GM21723 (cell line): ENCODE data around the gene RPS6KA2.

ENCODE experiments used
- ATAC-seq: cut with Tn5 transposase; IDR thresholded peaks from one replicate; pipeline ENCODE4 v1.9.1; 2021; ENCODE audit warnings: mild to moderate bottlenecking, moderate library complexity; ENCODE audit not compliant: unreplicated experiment

RPS6KA2 gene

DNA sequence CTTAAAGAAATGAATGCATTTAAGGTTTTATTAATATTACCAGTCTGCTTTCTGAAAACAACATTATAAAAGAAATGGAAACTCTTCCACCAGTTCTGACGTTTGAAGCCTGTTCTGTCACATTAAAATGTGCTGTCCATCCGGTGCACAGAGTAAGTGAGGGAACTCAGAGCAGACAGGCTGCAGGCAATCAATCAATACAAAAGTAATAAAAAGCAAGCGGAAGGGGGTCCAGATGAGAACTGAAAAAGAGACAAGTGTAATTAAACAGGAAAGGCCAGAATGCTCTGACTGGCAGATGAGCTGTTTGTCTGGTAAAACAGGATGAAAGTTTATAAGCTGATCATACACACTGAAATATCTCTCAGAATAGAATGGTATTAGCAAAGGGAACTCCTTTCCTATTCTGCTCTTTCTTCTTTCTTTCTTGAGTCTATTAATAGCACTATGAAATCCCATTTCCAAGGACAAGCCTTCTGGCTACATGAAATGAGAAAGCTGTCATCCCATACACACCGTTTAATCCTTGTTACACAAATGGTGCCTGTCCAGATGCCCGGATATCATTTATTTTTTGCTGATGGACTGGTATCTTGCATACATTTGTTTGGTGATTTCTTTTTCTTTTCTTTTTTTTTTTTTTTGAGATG is 134.8 kb downstream of the RPS6KA2 start:
- ATAC-seq = no peak

DNA sequence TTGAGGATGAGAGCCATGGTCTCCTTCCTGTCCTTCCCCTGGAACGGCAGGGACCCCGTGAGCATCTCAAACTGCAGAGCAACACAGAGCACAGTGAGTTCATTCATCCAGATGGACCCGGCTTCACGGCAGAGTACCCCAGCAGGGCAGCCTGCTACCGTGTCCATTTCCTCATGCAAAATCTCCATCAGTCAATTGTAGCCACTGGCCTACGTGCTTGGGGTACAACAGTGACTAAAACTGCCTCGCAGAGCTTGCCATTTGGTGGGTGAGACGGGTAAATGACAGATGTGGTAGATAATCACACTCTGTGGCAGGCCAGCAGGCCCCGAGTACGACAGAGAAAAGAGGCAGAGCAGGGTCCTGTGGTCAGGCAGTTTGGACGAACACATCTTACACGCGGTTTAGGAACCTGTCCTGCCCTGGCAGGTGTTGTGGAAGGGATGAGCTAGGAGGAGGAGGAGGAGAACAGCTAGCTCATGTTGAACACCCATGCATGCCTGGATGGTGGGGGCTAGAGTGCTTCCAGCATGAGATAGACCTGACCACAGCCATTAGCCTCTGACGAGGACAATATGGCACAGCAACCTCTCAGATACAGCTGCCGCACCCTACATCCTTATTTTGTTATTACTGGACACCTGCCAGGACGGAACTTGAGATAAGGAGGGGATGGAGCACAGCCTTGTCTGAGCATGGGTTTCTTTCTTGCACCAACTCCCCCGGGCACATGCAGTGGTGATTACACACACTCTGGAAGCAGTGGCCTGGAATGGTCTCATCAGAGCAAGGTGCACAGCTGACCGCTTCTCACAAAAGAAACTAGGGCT is 136.2 kb downstream of the RPS6KA2 start:
- no peak for ATAC-seq

DNA sequence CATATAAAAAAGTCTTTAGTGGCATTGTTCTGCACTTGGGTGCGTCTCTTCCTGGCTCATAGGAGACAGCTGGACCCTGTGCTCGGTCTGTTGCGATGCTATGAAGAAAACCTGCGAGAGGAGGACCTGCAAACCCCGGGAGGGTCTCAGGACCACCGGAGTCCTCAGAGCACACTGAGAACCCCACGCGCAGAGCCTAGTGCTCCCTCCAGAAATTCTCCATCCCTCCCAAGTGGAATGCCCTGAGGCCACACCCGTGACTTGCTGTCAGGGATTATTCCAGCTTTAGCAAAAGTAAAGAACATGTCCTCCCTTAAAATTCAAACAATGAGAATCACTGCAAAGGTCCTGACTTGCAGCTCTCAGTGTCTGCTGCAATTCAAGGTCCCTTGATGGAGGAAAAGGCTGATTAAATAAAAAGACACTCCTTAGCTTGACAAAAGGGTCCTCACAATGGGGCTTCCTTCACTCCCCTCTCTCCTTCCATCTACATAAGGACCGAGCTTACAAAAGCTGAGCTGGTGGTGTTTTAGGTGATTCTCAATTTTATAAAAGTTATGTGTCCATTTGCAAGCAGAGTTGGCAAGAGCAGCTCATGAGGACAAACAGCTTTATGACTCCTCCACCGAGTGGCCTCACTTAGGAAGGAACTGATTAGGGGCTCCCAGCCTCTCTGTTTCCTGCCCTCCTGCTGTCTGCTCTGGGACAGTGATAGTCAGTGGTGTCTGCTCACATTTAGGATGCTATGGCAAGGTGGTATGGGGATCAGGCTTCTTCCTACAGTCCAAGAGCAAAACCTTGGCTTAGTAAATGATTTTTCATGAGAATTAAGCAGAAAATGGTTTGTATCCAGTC is 137.5 kb downstream of the RPS6KA2 start:
- no peak for ATAC-seq

DNA sequence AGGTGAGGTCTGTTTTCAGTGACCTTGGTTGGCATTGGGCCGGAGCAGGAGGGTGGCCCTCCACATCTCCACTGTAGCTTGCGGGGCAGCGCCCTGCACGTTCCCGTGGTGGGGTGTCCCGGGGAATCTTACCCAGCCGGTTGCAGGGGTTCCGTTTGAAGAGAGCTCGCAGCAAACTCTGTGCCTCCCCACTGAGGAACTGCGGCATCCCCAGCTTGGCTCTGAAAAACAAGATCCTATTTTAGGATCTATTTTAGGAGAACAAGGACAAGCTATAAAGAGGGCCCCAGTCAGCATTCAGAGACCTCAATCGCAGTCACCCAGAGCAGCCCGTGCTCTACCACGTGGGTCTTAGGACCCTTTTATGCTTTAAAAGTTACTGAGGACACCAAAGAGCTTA is 138.3 kb downstream of the RPS6KA2 start:
- no peak for ATAC-seq

DNA sequence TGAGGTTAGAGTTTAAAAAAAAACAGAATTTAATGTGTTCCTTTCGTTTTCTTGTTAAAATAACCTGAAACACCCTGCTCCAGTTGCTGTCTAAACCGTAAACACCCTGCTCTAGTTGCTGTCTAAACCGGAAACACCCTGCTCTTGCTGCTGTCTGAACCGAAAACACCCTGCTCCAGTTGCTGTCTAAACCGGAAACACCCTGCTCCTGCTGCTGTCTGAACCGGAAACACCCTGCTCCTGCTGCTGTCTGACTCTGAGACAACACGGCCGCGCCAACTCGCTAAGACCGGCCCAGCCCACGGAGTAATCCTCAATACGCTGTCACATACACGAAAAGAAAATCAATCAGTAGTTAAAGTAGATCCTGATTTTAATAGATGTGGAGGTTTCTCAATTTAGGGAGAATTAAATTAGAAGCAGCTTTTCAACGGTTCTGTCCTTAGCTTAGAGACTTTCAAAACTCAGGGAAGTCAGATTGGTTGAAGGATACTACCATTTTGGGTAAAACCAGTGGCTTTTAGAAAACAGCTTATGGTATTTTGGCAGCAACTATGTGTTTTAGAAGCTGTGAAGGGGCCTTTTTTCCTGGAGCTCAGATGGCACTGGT is 138.9 kb downstream of the RPS6KA2 start:
- peak; percentile 90 for ATAC-seq

DNA sequence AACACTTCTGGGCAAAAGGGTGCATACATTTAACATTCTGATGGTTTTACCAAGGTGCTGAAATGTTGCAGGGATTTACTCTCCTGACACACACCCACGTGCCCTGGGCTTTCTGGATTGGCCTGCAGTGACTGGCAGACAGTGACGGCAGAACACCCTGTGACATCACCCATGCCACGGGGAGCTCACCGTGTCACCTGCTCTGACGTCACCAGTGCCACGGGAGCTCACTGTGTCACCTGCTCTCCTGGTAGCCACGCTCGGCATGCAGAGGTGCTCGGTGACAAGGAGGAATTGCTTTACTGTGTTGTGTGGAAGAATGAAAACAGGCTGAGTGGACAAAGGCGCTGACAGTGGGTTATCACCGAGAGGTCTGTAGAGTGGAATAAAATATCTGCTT is 139.9 kb downstream of the RPS6KA2 start:
- no peak for ATAC-seq

DNA sequence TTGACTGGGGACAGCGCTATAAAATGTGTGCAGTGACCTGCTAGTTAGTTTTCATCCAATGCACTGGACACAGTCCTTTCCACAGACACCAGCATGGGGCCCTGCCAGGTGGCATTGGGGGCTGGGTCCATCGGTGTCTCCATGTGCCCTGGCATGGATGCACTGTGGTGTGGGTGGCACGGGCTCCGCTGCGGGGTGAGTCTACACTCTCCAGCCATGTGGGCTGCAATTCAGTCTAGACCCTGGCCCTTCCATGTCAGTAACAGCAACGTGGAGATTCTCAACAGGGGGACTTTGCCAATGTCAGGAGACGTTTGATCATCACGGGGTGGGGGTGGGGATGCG is 140.5 kb downstream of the RPS6KA2 start:
- no peak for ATAC-seq

DNA sequence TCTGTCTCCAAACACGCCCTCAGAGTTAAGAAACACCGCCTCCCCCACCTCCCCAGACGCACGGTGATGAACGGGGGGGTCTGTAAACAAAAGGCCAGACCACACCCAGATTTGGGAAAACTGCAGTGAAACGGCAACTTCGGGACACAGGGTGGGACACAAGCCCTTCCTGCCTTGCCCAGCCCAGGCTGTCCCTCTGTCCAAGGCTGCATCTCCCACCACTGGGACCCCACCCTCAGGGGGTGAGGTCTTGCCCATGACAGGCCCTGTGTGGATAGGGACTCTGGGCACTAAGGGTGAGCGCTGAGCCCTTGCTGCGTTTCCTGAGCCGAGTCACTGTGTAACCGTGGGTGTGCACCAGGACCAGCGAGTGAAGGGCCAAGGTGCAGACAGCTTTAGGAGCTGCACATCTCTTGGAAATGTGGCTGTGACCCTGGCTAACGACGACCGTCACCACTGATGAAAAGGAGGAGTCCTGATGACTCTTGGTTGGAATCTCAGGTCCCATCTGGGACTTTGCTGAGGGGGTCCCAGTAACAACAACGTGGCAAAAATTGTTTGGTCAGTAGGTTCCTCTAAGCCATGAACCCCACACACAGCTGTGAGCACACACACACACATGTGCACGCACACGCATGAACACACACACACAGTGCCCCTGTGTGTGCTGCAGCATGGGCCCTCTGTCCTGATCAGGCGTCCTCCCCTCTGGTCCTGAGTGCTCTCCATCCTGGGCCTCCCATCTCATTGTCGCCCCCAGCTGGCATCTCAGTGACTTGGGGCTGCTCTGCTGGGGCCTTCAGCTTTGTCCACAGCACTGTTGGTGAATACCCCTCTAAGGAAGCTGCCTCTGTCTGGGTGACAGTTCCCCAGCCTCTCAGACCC is 141.2 kb downstream of the RPS6KA2 start:
- ATAC-seq = no peak

DNA sequence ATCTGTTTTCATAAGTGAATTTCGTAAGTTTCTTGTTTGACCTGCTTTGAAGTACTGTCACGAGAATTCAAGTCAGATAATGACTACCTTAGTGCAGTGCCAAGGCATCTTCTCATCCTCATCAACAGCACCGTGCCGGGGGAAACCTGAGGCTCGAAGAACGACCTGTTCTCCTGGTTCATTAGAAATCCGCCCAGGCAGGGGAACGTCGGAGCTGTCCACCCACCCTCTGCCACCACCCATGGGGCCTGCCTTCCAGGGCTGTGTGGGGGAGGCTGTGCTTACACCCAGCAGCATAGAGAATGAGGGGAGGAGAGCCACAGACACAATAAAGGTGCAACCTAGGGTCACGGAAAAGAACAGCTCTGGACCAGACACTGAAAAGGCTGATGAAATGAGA is 142.2 kb downstream of the RPS6KA2 start:
- no peak for ATAC-seq

DNA sequence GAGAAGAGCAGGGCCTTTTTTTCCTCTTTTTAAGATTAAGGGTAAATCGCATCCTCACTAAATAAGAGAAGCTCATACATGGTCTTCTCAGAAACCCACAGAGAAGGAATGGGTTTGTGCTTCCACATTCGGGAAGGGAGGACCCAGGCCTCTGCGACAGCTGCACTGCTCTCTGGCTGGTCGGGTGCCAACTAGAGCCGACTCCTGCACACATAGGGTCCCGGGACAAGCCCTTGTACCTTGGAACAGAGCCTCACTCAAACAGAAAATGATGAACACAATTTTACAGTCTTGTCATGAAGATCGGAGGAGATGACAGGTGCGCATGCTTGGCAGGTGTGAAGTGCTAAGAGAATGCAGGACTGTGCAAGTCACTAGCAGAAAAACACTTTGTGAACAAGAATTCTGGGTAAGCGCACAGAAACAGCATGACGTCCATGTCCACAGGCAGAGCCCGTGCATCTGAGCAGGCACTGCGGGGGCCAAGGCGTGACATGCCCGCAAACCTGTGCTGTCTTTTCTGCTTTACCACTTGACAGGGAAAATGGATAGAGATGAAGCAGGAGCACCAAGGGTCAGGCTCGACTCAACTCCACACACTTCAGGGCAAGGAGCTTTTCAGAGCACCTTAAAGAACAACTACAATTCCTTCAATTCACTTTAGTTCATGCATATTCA is 143.3 kb downstream of the RPS6KA2 start:
- no peak for ATAC-seq

DNA sequence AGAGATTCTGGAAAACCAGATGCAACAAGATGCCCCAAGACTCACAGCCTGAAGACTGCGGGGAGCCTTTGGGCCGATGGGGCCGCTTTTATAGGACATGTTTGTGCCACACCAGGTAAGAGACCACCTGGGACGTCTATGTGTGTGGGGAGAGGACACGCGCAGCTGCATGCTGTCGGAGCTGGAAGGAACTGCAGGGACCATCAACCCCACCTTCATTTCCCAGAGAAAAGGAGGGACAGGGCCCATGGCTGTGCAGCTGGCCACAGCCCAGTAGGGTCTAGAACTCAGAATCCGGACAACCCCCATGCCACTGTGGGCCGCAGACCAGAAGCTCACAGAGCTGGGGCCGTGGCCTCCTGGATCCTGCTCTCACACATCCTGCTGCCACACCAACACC is 144.0 kb downstream of the RPS6KA2 start:
- ATAC-seq = no peak

DNA sequence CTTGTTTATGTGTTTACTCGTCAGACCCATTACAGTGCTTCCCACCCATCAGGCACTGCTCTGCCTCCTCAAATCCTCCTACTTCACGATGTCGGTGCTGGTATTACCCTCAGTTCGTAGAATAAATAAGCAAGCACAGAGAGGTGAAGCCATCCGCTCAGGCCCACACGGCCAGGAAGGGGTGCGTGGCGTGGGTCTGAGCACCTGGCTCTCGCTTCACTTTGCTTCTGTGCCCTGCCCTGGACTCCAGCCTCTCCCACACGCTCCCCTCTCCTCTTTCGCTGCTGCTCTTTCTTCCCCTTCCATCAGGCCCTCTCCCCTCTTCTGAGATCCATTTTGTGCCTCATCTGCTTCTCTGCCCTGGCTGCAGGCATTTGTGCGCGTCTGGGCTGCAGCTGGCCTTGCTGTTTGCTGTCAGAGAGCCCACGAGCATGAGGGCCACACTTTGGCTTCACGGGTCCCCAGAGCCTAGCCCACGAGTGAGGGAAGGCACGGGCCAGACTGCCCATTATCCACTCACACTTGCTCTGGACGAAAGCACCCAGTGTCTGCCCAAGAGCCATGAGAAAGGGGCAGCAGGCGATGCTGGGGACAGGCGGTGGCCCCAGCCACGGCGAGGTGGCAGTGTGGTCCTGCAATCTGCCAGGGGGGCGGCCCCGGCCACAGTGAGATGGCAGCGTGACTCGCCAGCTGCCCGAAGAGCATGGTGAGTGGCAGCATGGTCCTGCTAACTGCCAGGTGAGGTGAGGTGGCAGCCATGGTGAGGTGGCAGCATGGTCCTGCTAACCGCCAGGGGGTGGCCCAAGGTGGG is 148.1 kb downstream of the RPS6KA2 start:
- no peak for ATAC-seq

DNA sequence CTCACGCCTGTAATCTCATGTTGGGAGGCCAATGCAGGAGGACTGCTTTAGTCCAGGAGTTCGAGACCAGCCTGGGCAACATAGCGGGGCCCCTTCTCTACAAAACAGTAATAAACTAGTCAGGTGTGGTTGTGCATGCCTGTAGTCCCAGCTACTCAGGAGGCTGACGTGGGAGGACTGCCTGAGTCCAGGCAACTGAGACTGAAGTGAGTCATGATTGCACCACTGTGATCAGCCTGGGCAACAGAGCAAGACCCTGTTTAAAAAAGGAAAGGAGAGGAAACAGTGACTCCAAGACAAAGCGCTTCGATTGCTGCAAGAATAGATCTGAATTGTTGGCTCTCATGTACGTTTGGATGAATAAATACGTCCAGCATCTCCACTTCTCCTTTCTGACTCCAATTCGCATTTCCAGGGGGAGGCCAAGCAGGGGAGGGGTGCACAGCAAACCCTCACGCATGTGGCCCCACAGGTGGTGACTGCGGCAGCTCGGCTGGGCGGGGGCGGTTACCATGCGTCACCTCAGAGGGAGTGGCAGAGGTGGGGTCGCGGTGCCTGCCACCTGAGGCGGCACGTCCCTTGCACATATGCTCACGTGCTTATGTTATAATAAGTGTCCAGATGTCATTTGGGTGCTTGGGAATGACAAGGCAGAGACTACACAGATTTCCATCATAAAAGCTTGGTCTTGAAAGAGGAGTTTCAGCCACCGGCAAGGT is 149.2 kb downstream of the RPS6KA2 start:
- ATAC-seq = no peak

DNA sequence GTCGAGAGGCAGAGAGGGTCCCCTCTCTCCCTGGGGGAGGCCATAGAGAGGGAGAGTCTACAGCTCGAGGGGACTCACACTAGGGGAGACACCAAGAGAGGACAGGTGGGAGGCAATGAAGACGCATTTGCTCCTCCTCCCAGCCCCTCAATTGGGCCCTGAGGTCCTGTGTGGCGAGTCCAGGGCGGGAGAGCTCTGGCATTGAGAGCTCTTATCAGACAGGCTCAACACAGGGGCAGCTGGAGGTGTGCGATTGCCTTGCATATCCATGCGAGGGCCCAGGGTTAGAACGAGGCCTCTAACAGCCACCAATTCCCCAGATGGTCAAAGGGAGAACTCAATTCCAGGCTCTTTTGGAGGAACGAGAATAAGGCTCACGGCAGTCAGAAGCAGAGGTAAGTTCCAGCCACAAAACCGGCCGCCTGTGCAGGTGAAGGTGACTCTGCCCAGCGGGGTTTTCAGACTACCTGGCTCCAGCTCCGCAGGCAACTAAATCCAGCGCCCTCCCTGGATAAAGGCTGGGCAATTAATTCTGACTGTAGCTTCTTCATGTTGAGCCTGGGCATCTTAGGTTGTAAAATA is 150.3 kb downstream of the RPS6KA2 start:
- ATAC-seq = no peak

DNA sequence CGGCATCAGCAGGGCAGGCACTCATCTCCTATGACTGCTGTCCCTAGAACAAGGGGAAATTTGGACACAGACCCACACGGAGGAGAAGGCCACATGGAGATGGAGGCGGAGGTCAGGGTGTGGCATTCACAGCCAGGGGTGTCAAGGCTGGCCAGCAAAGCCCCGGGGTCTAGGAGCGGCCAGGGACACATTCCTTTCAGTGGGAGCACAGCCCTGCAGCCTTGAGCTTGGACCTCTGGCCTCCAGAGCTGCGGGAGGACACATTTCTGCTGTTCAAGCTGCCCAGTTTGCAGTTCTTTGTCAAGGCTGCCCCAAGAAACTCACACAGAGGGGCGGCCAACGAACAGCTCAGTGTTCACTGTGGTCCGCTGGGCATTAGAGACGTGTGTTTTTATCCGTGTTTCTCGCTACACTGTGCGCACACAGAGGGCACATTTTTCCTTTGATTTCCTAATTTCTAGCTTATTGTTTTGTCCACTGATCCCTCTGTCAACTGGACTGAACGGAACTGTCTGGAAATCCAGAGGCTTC is 150.9 kb downstream of the RPS6KA2 start:
- ATAC-seq = no peak

DNA sequence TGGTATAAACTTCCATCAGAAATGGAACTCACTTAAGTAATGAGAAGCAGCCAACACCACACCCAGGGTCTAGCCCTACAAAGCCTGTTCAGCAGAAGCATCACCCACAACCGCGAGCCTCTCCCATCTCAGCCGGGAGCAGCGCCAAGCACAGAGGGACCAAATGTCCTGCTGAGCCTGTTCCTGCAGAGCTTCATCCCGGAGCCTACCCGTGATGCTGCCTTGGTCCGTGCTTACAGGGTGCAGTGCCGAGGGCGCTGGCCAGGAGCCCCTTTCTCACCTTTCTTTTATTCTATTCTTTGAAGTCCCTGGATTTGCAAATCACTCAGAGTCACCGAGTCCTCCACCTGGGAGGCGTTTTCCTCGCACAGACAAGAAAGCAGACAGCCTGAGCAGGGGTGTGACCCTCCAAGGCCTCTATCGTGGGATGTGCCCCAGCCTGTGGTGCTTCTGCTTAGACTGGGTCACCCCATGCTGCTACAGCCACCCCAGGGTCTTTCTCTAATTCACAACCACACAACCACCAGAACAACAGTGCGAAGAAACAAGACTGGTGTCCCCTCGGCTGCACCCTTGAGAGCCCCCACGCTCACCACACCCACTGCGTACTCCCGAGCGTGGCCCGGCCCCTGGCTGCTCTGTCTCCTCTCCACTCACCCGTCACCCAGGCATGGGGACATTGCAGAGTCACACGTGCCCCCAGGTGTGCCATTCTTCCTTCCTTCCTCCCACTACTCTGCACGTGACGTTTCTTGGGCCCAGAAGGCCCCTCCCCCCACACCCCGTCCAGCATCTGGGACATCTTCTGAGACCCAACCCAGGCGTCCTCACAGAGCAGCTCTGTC is 152.1 kb downstream of the RPS6KA2 start:
- no peak for ATAC-seq
